Measurements from ENCODE around the gene AGBL4.

AGBL4 gene

GRCh38 chr1:48670234-48671020, 1353.3 kb downstream of the AGBL4 start:
- Mint-ChIP-seq H3K27ac (no peak overlapping the region), H3K4me3 (no peak overlapping the region), H3K9me3 (no peaks in the 10 kb centered on the region), H3K27me3 (ENCODE audit: low read depth) (peaks cover 6% of the 10 kb centered on the region), H3K36me3 (ENCODE audit: low read depth) (no peaks in the 10 kb centered on the region), H3K4me1 (ENCODE audit: low read depth) (no peaks in the 10 kb centered on the region)
- DNase-seq (ENCODE audit: low spot score) = no peak

GRCh38 chr1:48668339-48668738, 1355.4 kb downstream of the AGBL4 start:
- H3K4me1 Mint-ChIP-seq (ENCODE audit: low read depth) = no peaks in the 10 kb centered on the region
- H3K4me3 Mint-ChIP-seq = no peak overlapping the region
- DNase-seq (ENCODE audit: low spot score) = no peak
- peaks cover 6% of the 10 kb centered on the region for H3K27me3 Mint-ChIP-seq (ENCODE audit: low read depth)
- no peaks in the 10 kb centered on the region for H3K9me3 Mint-ChIP-seq
- H3K27ac Mint-ChIP-seq = no peak overlapping the region
- no peaks in the 10 kb centered on the region for H3K36me3 Mint-ChIP-seq (ENCODE audit: low read depth)

- Mint-ChIP-seq H3K4me3 (no peak overlapping the region), H3K4me1 (ENCODE audit: low read depth) (no peaks in the 10 kb centered on the region), H3K36me3 (ENCODE audit: low read depth) (no peaks in the 10 kb centered on the region), H3K27ac (no peak overlapping the region), H3K27me3 (ENCODE audit: low read depth) (peaks cover 6% of the 10 kb centered on the region), H3K9me3 (no peaks in the 10 kb centered on the region)
- no peak for DNase-seq (ENCODE audit: low spot score)
Observed at GRCh38 chr1:48667782-48668181, 1356.0 kb downstream of the AGBL4 start.

- Mint-ChIP-seq H3K27me3 (ENCODE audit: low read depth) (peaks cover 6% of the 10 kb centered on the region), H3K4me3 (no peak overlapping the region), H3K4me1 (ENCODE audit: low read depth) (no peaks in the 10 kb centered on the region), H3K9me3 (no peaks in the 10 kb centered on the region), H3K36me3 (ENCODE audit: low read depth) (no peaks in the 10 kb centered on the region), H3K27ac (no peak overlapping the region)
- no peak for DNase-seq (ENCODE audit: low spot score)
Observed at GRCh38 chr1:48665708-48666407, 1357.9 kb downstream of the AGBL4 start.

GRCh38 chr1:48661726-48662463, 1361.9 kb downstream of the AGBL4 start:
- Mint-ChIP-seq H3K9me3 (no peaks in the 10 kb centered on the region), H3K27ac (no peak overlapping the region), H3K36me3 (ENCODE audit: low read depth) (no peaks in the 10 kb centered on the region), H3K27me3 (ENCODE audit: low read depth) (peaks cover 3% of the 10 kb centered on the region), H3K4me1 (ENCODE audit: low read depth) (peaks cover 1% of the 10 kb centered on the region), H3K4me3 (no peak overlapping the region)
- no peak for DNase-seq (ENCODE audit: low spot score)

GRCh38 chr1:48659801-48660200, 1364.0 kb downstream of the AGBL4 start:
- no peak overlapping the region for H3K27ac Mint-ChIP-seq
- DNase-seq (ENCODE audit: low spot score) = no peak
- no peaks in the 10 kb centered on the region for H3K9me3 Mint-ChIP-seq
- H3K27me3 Mint-ChIP-seq (ENCODE audit: low read depth) = peaks cover 10% of the 10 kb centered on the region
- no peak overlapping the region for H3K4me3 Mint-ChIP-seq
- H3K36me3 Mint-ChIP-seq (ENCODE audit: low read depth) = no peaks in the 10 kb centered on the region
- peaks cover 1% of the 10 kb centered on the region for H3K4me1 Mint-ChIP-seq (ENCODE audit: low read depth)

- H3K27ac Mint-ChIP-seq = no peak overlapping the region
- no peak overlapping the region for H3K4me3 Mint-ChIP-seq
- H3K27me3 Mint-ChIP-seq (ENCODE audit: low read depth) = peaks cover 12% of the 10 kb centered on the region
Observed at GRCh38 chr1:48657413-48657812, 1366.3 kb downstream of the AGBL4 start.

GRCh38 chr1:48654606-48655210, 1369.0 kb downstream of the AGBL4 start:
- Mint-ChIP-seq H3K27ac (no peak overlapping the region), H3K27me3 (ENCODE audit: low read depth) (peaks cover 12% of the 10 kb centered on the region), H3K4me3 (no peak overlapping the region), H3K4me1 (ENCODE audit: low read depth) (peaks cover 1% of the 10 kb centered on the region), H3K9me3 (no peaks in the 10 kb centered on the region), H3K36me3 (ENCODE audit: low read depth) (no peaks in the 10 kb centered on the region)
- no peak for DNase-seq (ENCODE audit: low spot score)

More at GRCh38 chr1:48657413-48657812, 1366.3 kb downstream of the AGBL4 start:
- Mint-ChIP-seq H3K4me1 (ENCODE audit: low read depth) (peaks cover 1% of the 10 kb centered on the region), H3K36me3 (ENCODE audit: low read depth) (no peaks in the 10 kb centered on the region), H3K9me3 (no peaks in the 10 kb centered on the region)
- DNase-seq (ENCODE audit: low spot score) = no peak

GRCh38 chr1:48652334-48652733, 1371.4 kb downstream of the AGBL4 start:
- no peaks in the 10 kb centered on the region for H3K4me1 Mint-ChIP-seq (ENCODE audit: low read depth)
- no peaks in the 10 kb centered on the region for H3K9me3 Mint-ChIP-seq
- no peak overlapping the region for H3K27ac Mint-ChIP-seq
- no peaks in the 10 kb centered on the region for H3K36me3 Mint-ChIP-seq (ENCODE audit: low read depth)
- DNase-seq (ENCODE audit: low spot score) = no peak
- no peak overlapping the region for H3K4me3 Mint-ChIP-seq
- H3K27me3 Mint-ChIP-seq (ENCODE audit: low read depth) = peaks cover 12% of the 10 kb centered on the region

- no peak for DNase-seq (ENCODE audit: low spot score)
- no peaks in the 10 kb centered on the region for H3K36me3 Mint-ChIP-seq (ENCODE audit: low read depth)
- H3K4me3 Mint-ChIP-seq = no peak overlapping the region
- H3K27ac Mint-ChIP-seq = no peak overlapping the region
- no peaks in the 10 kb centered on the region for H3K4me1 Mint-ChIP-seq (ENCODE audit: low read depth)
- no peaks in the 10 kb centered on the region for H3K9me3 Mint-ChIP-seq
- peaks cover 7% of the 10 kb centered on the region for H3K27me3 Mint-ChIP-seq (ENCODE audit: low read depth)
Observed at GRCh38 chr1:48649880-48650279, 1373.9 kb downstream of the AGBL4 start.

GRCh38 chr1:48645883-48646282, 1377.9 kb downstream of the AGBL4 start:
- Mint-ChIP-seq H3K27me3 (ENCODE audit: low read depth) (peaks cover 2% of the 10 kb centered on the region), H3K27ac (no peak overlapping the region)

GRCh38 chr1:48644905-48645605, 1378.7 kb downstream of the AGBL4 start:
- Mint-ChIP-seq H3K27ac (no peak overlapping the region), H3K4me3 (no peak overlapping the region), H3K36me3 (ENCODE audit: low read depth) (no peaks in the 10 kb centered on the region), H3K9me3 (no peaks in the 10 kb centered on the region), H3K27me3 (ENCODE audit: low read depth) (peaks cover 2% of the 10 kb centered on the region), H3K4me1 (ENCODE audit: low read depth) (no peaks in the 10 kb centered on the region)
- DNase-seq (ENCODE audit: low spot score) = no peak

More at GRCh38 chr1:48645883-48646282, 1377.9 kb downstream of the AGBL4 start:
- no peaks in the 10 kb centered on the region for H3K4me1 Mint-ChIP-seq (ENCODE audit: low read depth)
- no peaks in the 10 kb centered on the region for H3K36me3 Mint-ChIP-seq (ENCODE audit: low read depth)
- no peak for DNase-seq (ENCODE audit: low spot score)
- H3K4me3 Mint-ChIP-seq = no peak overlapping the region
- no peaks in the 10 kb centered on the region for H3K9me3 Mint-ChIP-seq

- Mint-ChIP-seq H3K36me3 (ENCODE audit: low read depth) (no peaks in the 10 kb centered on the region), H3K4me1 (ENCODE audit: low read depth) (no peaks in the 10 kb centered on the region), H3K27me3 (ENCODE audit: low read depth) (peaks cover 2% of the 10 kb centered on the region), H3K4me3 (no peak overlapping the region), H3K27ac (no peak overlapping the region), H3K9me3 (no peaks in the 10 kb centered on the region)
- DNase-seq (ENCODE audit: low spot score) = no peak
Observed at GRCh38 chr1:48644190-48644900, 1379.4 kb downstream of the AGBL4 start.
